Suppressor macrophage treated with lipopolysaccharide for 1 hour (primary cell): ENCODE data around the gene TNFRSF11A.

ENCODE experiments used
- DNase-seq, 3 donors: peaks; one replicate each; pipeline ENCODE4 v3.0.0-alpha.2; 2020 to 2022

Gene TNFRSF11A

GRCh38 chr18:62324917-62325805 lies at the start of gene TNFRSF11A:
TSS of gene TNFRSF11A (plus strand) at chr18:62325310. CDS start at chr18:62325353, 43 bp downstream.
- peak; percentile 63 to 88 (median 64) for DNase-seq

- DNase-seq: no peak
Observed at GRCh38 chr18:62277045-62277444, 48.1 kb upstream of the TNFRSF11A start.

- DNase-seq: no peak
Observed at GRCh38 chr18:62279561-62279960, 45.5 kb upstream of the TNFRSF11A start.

GRCh38 chr18:62280058-62280457 lies 45.1 kb upstream of the TNFRSF11A start:
- peak in 1 of 3 donors; percentile 31 for DNase-seq

GRCh38 chr18:62280786-62281185 lies 44.3 kb upstream of the TNFRSF11A start:
- DNase-seq: peak; percentile 55 to 73 (median 61)

- DNase-seq: peak; percentile 60 to 94 (median 89)
Observed at GRCh38 chr18:62281684-62282083, 43.4 kb upstream of the TNFRSF11A start.

- DNase-seq: no peak
Observed at GRCh38 chr18:62282188-62282629, 42.9 kb upstream of the TNFRSF11A start.

GRCh38 chr18:62284637-62285036 lies 40.5 kb upstream of the TNFRSF11A start:
- no peak for DNase-seq

GRCh38 chr18:62285281-62285680 lies 39.8 kb upstream of the TNFRSF11A start:
- DNase-seq: peak; percentile 14 to 26 (median 22)

GRCh38 chr18:62287781-62288664 lies 37.1 kb upstream of the TNFRSF11A start:
- peak in 1 of 3 donors; percentile 7 for DNase-seq

GRCh38 chr18:62288665-62289008 lies 36.5 kb upstream of the TNFRSF11A start:
- peak; percentile 38 to 82 (median 77) for DNase-seq

GRCh38 chr18:62289047-62289446 lies 36.1 kb upstream of the TNFRSF11A start:
- peak; percentile 10 to 56 (median 45) for DNase-seq

GRCh38 chr18:62294073-62294472 lies 31.0 kb upstream of the TNFRSF11A start:
- DNase-seq: no peak

- no peak for DNase-seq
Observed at GRCh38 chr18:62300359-62300963, 24.6 kb upstream of the TNFRSF11A start.

- no peak for DNase-seq
Observed at GRCh38 chr18:62301322-62301721, 23.8 kb upstream of the TNFRSF11A start.

GRCh38 chr18:62312851-62313250 lies 12.3 kb upstream of the TNFRSF11A start:
- DNase-seq: no peak

GRCh38 chr18:62318228-62319180 lies 6.6 kb upstream of the TNFRSF11A start:
- DNase-seq: no peak

GRCh38 chr18:62321201-62321600 lies 3.9 kb upstream of the TNFRSF11A start:
- peak in 1 of 3 donors; percentile 20 for DNase-seq

- peak in 1 of 3 donors; percentile 36 for DNase-seq
Observed at GRCh38 chr18:62323483-62324180, 1.5 kb upstream of the TNFRSF11A start.

- DNase-seq: peak; percentile 30 to 52 (median 45)
Observed at GRCh38 chr18:62324181-62324828, 805 bp upstream of the TNFRSF11A start.
